H1 (cell line): Measurements from ENCODE around the gene DRC7. TPM values are rescaled to one million over a fixed set of nuclear protein-coding genes. Genes with fewer than 3 reads are reported as not detected.

Source experiments
- CTCF ChIA-PET: fragments of 300-600 bp; sonication (Branson Sonifier 250); formaldehyde crosslinking; loops from one replicate; lab custom pipeline; 2021; ENCODE audit not compliant: partially characterized antibody; lab: Charles Lee
- POLR2A ChIA-PET: fragments of 300-600 bp; sonication (Branson Sonifier 250); formaldehyde crosslinking; loops from one replicate; lab custom pipeline; 2021; ENCODE audit warnings: inconsistent platforms; ENCODE audit not compliant: partially characterized antibody; lab: Charles Lee
- DNase-seq, 2 experiments: peaks; one replicate each; pipeline versions ENCODE4 v3.0.0 to v3.0.0-alpha.2; 2010 to 2022; ENCODE audit warnings: low spot score in 2 of 2, low read depth in 1 of 2, mixed read lengths in 1 of 2
- FAIRE-seq: peaks from 2 replicates; lab custom pipeline; 2011; peaks lifted over from hg19 to GRCh38; lab: Jason Lieb, UNC
- H2AFZ ChIP-seq: 2 replicates; pipeline ENCODE4 v1.8.1; 2012; ENCODE audit warnings: low read length, inconsistent platforms
- H2AK5ac ChIP-seq: 2 replicates; pipeline ENCODE4 v1.6.1; 2013; ENCODE audit warnings: low read depth, low read length
- H2BK120ac ChIP-seq: replicated peaks from 2 replicates; pipeline ENCODE3; 2013; ENCODE audit warnings: low read depth, low read length, inconsistent platforms
- H2BK12ac ChIP-seq: 2 replicates; pipeline ENCODE4 v1.6.1; 2013; ENCODE audit warnings: low read depth, low read length
- H2BK15ac ChIP-seq: 2 replicates; pipeline ENCODE4 v1.6.1; 2013; ENCODE audit warnings: low read length
- H2BK20ac ChIP-seq: 2 replicates; pipeline ENCODE4 v1.6.1; 2013; ENCODE audit warnings: low read length
- H2BK5ac ChIP-seq: 2 replicates; pipeline ENCODE4 v1.6.1; 2013; ENCODE audit warnings: low read depth, low read length
- H3K14ac ChIP-seq: 2 replicates; pipeline ENCODE4 v1.6.1; 2013; ENCODE audit warnings: inconsistent platforms; ENCODE audit not compliant: insufficient read length
- H3K18ac ChIP-seq: 2 replicates; pipeline ENCODE4 v1.6.1; 2013; ENCODE audit warnings: low read length; ENCODE audit errors: extremely low read depth
- H3K23ac ChIP-seq: 2 replicates; pipeline ENCODE4 v1.6.1; 2013; ENCODE audit warnings: inconsistent platforms; ENCODE audit not compliant: insufficient read length
- H3K23me2 ChIP-seq: 2 replicates; pipeline ENCODE4 v1.6.1; 2013; ENCODE audit warnings: low read depth, low read length
- H3K27ac ChIP-seq: 2 replicates; pipeline ENCODE4 v1.6.1; 2011; ENCODE audit warnings: low read depth, low read length, inconsistent platforms
- H3K27me3 ChIP-seq, 4 experiments: replicated peaks in 1 of 4; 1 replicate in 1 of 4; 2 replicates in 3 of 4; pipeline versions ENCODE4 v1.6.1 to v1.8.1; 2011 to 2013; ENCODE audit warnings: low read length in 3 of 4, mild to moderate bottlenecking in 3 of 4, inconsistent platforms in 2 of 4, mixed read lengths in 2 of 4, moderate library complexity in 1 of 4; ENCODE audit not compliant: control insufficient read depth in 3 of 4, insufficient read depth in 3 of 4; ENCODE audit errors: extremely low read depth in 1 of 4
- H3K36me3 ChIP-seq, 4 experiments: 2 replicates each; pipeline versions ENCODE4 v1.6.1 to v1.8.1; 2011 to 2013; ENCODE audit warnings: mild to moderate bottlenecking in 4 of 4, low read length in 3 of 4, moderate library complexity in 2 of 4, control low read depth in 1 of 4, inconsistent platforms in 1 of 4; ENCODE audit not compliant: insufficient read depth in 4 of 4, control insufficient read depth in 2 of 4
- H3K4ac ChIP-seq: replicated peaks from 2 replicates; pipeline ENCODE3; 2013; ENCODE audit warnings: low read length, low read depth, mixed read lengths, inconsistent platforms; ENCODE audit not compliant: insufficient read length
- H3K4me1 ChIP-seq, 4 experiments: replicated peaks in 1 of 4; 1 replicate in 1 of 4; 2 replicates in 3 of 4; pipeline versions ENCODE4 v1.6.1 to v1.8.1; 2011 to 2013; ENCODE audit warnings: low read length in 3 of 4, inconsistent platforms in 2 of 4, mixed read lengths in 1 of 4; ENCODE audit not compliant: insufficient read depth in 4 of 4, control insufficient read depth in 3 of 4
- H3K4me2 ChIP-seq, 2 experiments: 2 replicates each; pipeline versions ENCODE4 v1.6.1 to v1.8.1; 2011 to 2013; ENCODE audit warnings: low read depth in 2 of 2, low read length in 2 of 2, control low read depth in 1 of 2, inconsistent platforms in 1 of 2, mild to moderate bottlenecking in 1 of 2; ENCODE audit not compliant: insufficient read depth in 1 of 2
- H3K4me3 ChIP-seq, 4 experiments: fragments of 200-600, 300-600 bp in 1 of 4; sonication (generic), shearing (Covaris generic), sonication (Bioruptor Twin) in 1 of 4; 2 replicates each; pipeline versions ENCODE4 v1.5.1 to v1.8.1; 2011 to 2016; ENCODE audit warnings: low read length in 4 of 4, low read depth in 3 of 4, control low read depth in 2 of 4, inconsistent platforms in 2 of 4, mild to moderate bottlenecking in 2 of 4, mixed read lengths in 1 of 4, moderate library complexity in 1 of 4; ENCODE audit not compliant: insufficient read depth in 2 of 4; ENCODE audit errors: extremely low read depth in 1 of 4
- H3K56ac ChIP-seq: replicated peaks from 2 replicates; pipeline ENCODE3; 2013; ENCODE audit warnings: low read depth, mild to moderate bottlenecking, mixed read lengths, low read length, inconsistent platforms; ENCODE audit not compliant: insufficient read length
- H3K79me1 ChIP-seq: 2 replicates; pipeline ENCODE4 v1.6.1; 2013; ENCODE audit warnings: low read depth, low read length, control low read depth
- H3K79me2 ChIP-seq, 2 experiments: 2 replicates each; pipeline versions ENCODE4 v1.6.1 to v1.8.1; 2012 to 2013; ENCODE audit warnings: low read length in 2 of 2, mild to moderate bottlenecking in 2 of 2, inconsistent platforms in 1 of 2; ENCODE audit not compliant: insufficient read depth in 2 of 2, control insufficient read depth in 1 of 2
- H3K9ac ChIP-seq, 4 experiments: replicated peaks in 1 of 4; 1 replicate in 1 of 4; 2 replicates in 3 of 4; pipeline versions ENCODE4 v1.6.1 to v1.8.1; 2011 to 2013; ENCODE audit warnings: low read depth in 3 of 4, low read length in 3 of 4, control low read depth in 2 of 4, mild to moderate bottlenecking in 2 of 4, moderate library complexity in 2 of 4, inconsistent platforms in 1 of 4; ENCODE audit errors: extremely low read depth in 1 of 4
- H3K9me3 ChIP-seq, 2 experiments: 2 replicates each; pipeline versions ENCODE4 v1.6.1 to v1.8.1; 2012 to 2013; ENCODE audit warnings: mild to moderate bottlenecking in 2 of 2, moderate library complexity in 2 of 2, control low read depth in 1 of 2, inconsistent platforms in 1 of 2, low read depth in 1 of 2, low read length in 1 of 2, mixed read lengths in 1 of 2; ENCODE audit not compliant: insufficient read depth in 2 of 2
- H4K20me1 ChIP-seq, 2 experiments: replicated peaks in 1 of 2; 2 replicates each; pipeline versions ENCODE3 to v1.8.1; 2011 to 2013; ENCODE audit warnings: inconsistent platforms in 2 of 2, low read length in 2 of 2, mild to moderate bottlenecking in 1 of 2; ENCODE audit not compliant: insufficient read depth in 2 of 2, control insufficient read depth in 1 of 2
- H4K5ac ChIP-seq: 2 replicates; pipeline ENCODE4 v1.6.1; 2013; ENCODE audit warnings: low read length, low read depth, mixed read lengths, inconsistent platforms; ENCODE audit not compliant: insufficient read length
- H4K8ac ChIP-seq: 2 replicates; pipeline ENCODE4 v1.8.0; 2013; ENCODE audit warnings: mild to moderate bottlenecking, moderate library complexity, low read length, inconsistent platforms; ENCODE audit not compliant: insufficient read depth; ENCODE audit errors: extremely low read depth
- H4K91ac ChIP-seq: replicated peaks from 2 replicates; pipeline ENCODE3; 2013; ENCODE audit warnings: low read length, mixed read lengths, inconsistent platforms; ENCODE audit not compliant: insufficient read length
- WGBS, 2 experiments: shearing (Covaris generic) in 1 of 2; methylation state at CpG; one replicate each; pipeline versions ENCODE4 v1.1.6 to v1.1.7; 2013 to 2015; ENCODE audit warnings: low lambda C conversion rate in 2 of 2, mixed read lengths in 2 of 2, inconsistent platforms in 1 of 2, low coverage in 1 of 2, missing lambda C conversion rate in 1 of 2; ENCODE audit not compliant: insufficient replicate concordance in 2 of 2, insufficient coverage in 1 of 2, insufficient read length in 1 of 2; ENCODE audit errors: extremely low coverage in 1 of 2, missing lambda C conversion rate in 1 of 2; 5-methylcytosine and 5-hydroxymethylcytosine counted together
- polyA plus RNA-seq, 7 experiments: library from polyadenylated mRNA; depleted of rRNA in 3 of 7; stranded (reverse) in 5 of 7; unstranded in 2 of 7; fragments of >200 nt in 5 of 7; fragments of 200-250 nt in 2 of 7; gene quantifications; 1 replicate in 5 of 7; 2 replicates in 1 of 7; 4 replicates in 1 of 7; pipeline versions ENCODE4 v1.2.1 to v1.2.3, GENCODE V29; 2011 to 2013; ENCODE audit warnings: missing spikeins in 2 of 7, mixed read lengths in 2 of 7
- total RNA-seq: library from RNA; stranded (reverse); fragmentation: NEBNext Ultra II Directional; extraction: Animal tissue kit (Norgen Biotek cat#: 25700); gene quantifications from 2 replicates; pipeline ENCODE4 v1.2.1, GENCODE V29; 2021

DRC7 gene
- total and polyA plus RNA-seq, 2 of the 8 experiments (the other 6 are each of a cell fraction or from before 2014, with no cell fraction given) = 0.14 TPM; not detected in 1

DNA sequence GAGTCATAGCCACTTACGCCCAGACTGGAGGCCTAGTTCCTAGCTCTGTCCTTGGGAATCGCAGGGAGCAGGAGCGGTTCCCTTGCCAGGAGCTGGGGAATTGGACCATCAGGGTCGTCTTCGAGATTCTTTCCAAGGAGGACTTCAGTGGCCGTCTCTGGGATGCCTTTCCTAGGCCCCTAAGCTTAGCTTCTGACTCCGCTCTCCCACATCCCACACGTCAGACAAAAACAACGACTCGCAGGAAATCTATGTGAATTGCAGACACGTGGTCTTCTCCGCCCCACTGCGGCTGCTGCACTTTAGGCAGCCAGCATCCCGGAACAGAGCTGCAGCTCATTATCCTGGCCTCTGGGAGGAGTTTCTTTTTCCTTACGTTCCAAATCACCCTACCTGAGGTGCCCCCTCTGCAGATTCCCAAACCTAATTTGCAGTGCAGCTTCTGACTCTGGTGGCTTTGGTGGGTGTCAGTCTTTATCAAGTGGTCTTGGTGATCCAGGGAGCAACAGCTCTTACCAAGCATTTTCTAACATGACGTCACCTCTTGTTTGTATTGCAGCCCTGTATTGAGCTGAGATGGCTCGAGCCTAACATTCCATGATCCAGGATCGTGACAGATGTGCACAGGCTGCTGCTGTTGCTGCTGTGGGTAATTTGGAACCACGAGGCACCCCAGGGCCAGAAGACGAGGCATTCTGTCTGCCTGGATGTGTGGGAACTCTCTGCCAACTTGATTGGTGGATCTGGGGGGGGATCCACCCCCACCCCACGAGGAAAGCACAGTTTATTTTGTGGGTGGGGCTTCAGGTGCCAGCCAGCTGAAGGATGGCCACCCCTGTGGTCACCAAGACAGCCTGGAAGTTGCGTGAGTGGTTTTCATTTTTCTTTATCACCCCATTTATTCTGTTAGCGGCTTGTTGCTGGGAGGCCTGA lies 42.1 kb downstream of the DRC7 start:
- Histone ChIP-seq H2BK5ac (0 out of 2 replicates have a peak overlapping the region, but pooled peaks have one; percentile 52), H3K4me2 (peak overlapping the region; percentile 78 to 95), H3K36me3 (peaks cover 0 to 5% (median 0%) of the 10 kb centered on the region in 4 experiments; a peak in 3 of 8 replicates), H3K4me1 (peaks cover 0 to 15% (median 4%) of the 10 kb centered on the region in 4 experiments; a peak in 6 of 7 replicates), H4K5ac (no peak overlapping the region), H3K14ac (no peak overlapping the region), H3K23ac (no peak overlapping the region), H3K4me3 (peak overlapping the region; percentile 68 to 87 (median 75)), H3K27me3 (no peaks in the 10 kb centered on the region), H3K79me1 (no peaks in the 10 kb centered on the region), H4K91ac (no peak overlapping the region), H2BK12ac (no peak overlapping the region), H3K18ac (no peak overlapping the region; the same call in 1 of the 2 replicates), H4K20me1 (peaks cover 0 to 5% of the 10 kb centered on the region in 2 experiments), H2BK15ac (no peak overlapping the region), H2AFZ (no peak overlapping the region), H2BK20ac (no peak overlapping the region), H3K79me2 (no peaks in the 10 kb centered on the region; a peak in 1 of 4 replicates), H2AK5ac (no peak overlapping the region), H3K9me3 (no peaks in the 10 kb centered on the region; a peak in 1 of 4 replicates), H3K23me2 (peaks cover 13% of the 10 kb centered on the region; the same call in 1 of the 2 replicates), H3K27ac (no peak overlapping the region), H3K4ac (no peak overlapping the region), H3K9ac (peak overlapping the region in 3 of 4 experiments; percentile 35 to 56 (median 38); a peak in 5 of 7 replicates), H3K56ac (no peak overlapping the region), H4K8ac (no peak overlapping the region; the same call in 1 of the 2 replicates), H2BK120ac (no peak overlapping the region)
- CTCF ChIA-PET = interaction anchor here (0.5 to 2.8 kb wide), 16 partner anchors 13 to 161 kb away, joined by 3 to 24 read pairs (median 3); partner anchors contain the start of gene KIFC3
- 46% methylated on average over 23 of the region's 23 CpGs; no CpG with 5 or more reads in 1 of the 2 experiments for WGBS, 2 experiments
- DNase-seq (no peak), FAIRE-seq (no peak)
- POLR2A ChIA-PET = interaction anchor here (0.6 to 4.2 kb wide), 11 partner anchors 9 to 264 kb away, joined by 3 to 22 read pairs (median 3); partner anchors contain the start of genes USB1 and ZNF319
